Measurements from ENCODE around the gene SLC6A6.
"Not testable (repeated sequence)": the region's sequence is repeated elsewhere in the genome, so short reads cannot be mapped to it uniquely, and the experiment has no call there.

The SLC6A6 gene

GRCh38 chr3:14510838-14511622 lies 108.6 kb downstream of the SLC6A6 start:
- no peak for DNase-seq

GRCh38 chr3:14511623-14512280 lies 109.3 kb downstream of the SLC6A6 start:
- no peak for DNase-seq

GRCh38 chr3:14512281-14512941 lies 110.0 kb downstream of the SLC6A6 start:
- DNase-seq = no peak

GRCh38 chr3:14512942-14513327 lies 110.5 kb downstream of the SLC6A6 start:
- no peak for DNase-seq

- no peak for DNase-seq
Observed at GRCh38 chr3:14513566-14514322, 111.3 kb downstream of the SLC6A6 start.

GRCh38 chr3:14514323-14514720 lies 111.9 kb downstream of the SLC6A6 start:
- DNase-seq = no peak

GRCh38 chr3:14515526-14515925 lies 113.1 kb downstream of the SLC6A6 start:
- not testable (repeated sequence) for DNase-seq

- no peak for DNase-seq
Observed at GRCh38 chr3:14516738-14517345, 114.4 kb downstream of the SLC6A6 start.

- no peak for DNase-seq
Observed at GRCh38 chr3:14517601-14518431, 115.4 kb downstream of the SLC6A6 start.

GRCh38 chr3:14518432-14518802 lies 116.0 kb downstream of the SLC6A6 start:
- no peak for DNase-seq

- no peak for DNase-seq
Observed at GRCh38 chr3:14518893-14519292, 116.5 kb downstream of the SLC6A6 start.

GRCh38 chr3:14519406-14519805 lies 117.0 kb downstream of the SLC6A6 start:
- no peak for DNase-seq

GRCh38 chr3:14520149-14520548 lies 117.7 kb downstream of the SLC6A6 start:
- no peak for DNase-seq

GRCh38 chr3:14520967-14521366 lies 118.6 kb downstream of the SLC6A6 start:
- no peak for DNase-seq

- DNase-seq = no peak
Observed at GRCh38 chr3:14521611-14522010, 119.2 kb downstream of the SLC6A6 start.

GRCh38 chr3:14522129-14522691 lies 119.8 kb downstream of the SLC6A6 start:
- DNase-seq = no peak

GRCh38 chr3:14522768-14523167 lies 120.4 kb downstream of the SLC6A6 start:
- no peak for DNase-seq

GRCh38 chr3:14523792-14524191 lies 121.4 kb downstream of the SLC6A6 start:
- no peak for DNase-seq

- no peak for DNase-seq
Observed at GRCh38 chr3:14524311-14524711, 121.9 kb downstream of the SLC6A6 start.

GRCh38 chr3:14524920-14525660 lies 122.7 kb downstream of the SLC6A6 start:
- no peak for DNase-seq
